Subcutaneous abdominal adipose tissue (tissue), 5 donors: Measurements from ENCODE around the gene NFIB.
A peak's percentile ranks its signal among the peaks of the same experiment; 100 is the strongest.

Experiments
- H3K27ac ChIP-seq: one replicate; pipeline ENCODE4 v1.7.0; 2013; ENCODE audit warnings: low read depth, mild to moderate bottlenecking, inconsistent platforms, low read length, moderate library complexity
- H3K27me3 ChIP-seq, 5 donors: one replicate each; pipeline ENCODE4 v1.7.0; 2013; ENCODE audit warnings: low read length in 5 of 5, inconsistent platforms in 1 of 5; ENCODE audit not compliant: control insufficient read depth in 5 of 5, insufficient read depth in 4 of 5
- H3K36me3 ChIP-seq, 5 donors: one replicate each; pipeline ENCODE4 v1.7.0; 2013; ENCODE audit warnings: low read length in 5 of 5; ENCODE audit not compliant: control insufficient read depth in 5 of 5, insufficient read depth in 5 of 5
- H3K4me1 ChIP-seq, 5 donors: one replicate each; pipeline ENCODE4 v1.7.0; 2013; ENCODE audit warnings: low read length in 5 of 5, mild to moderate bottlenecking in 3 of 5, moderate library complexity in 1 of 5; ENCODE audit not compliant: control insufficient read depth in 5 of 5, insufficient read depth in 5 of 5
- H3K4me3 ChIP-seq, 5 donors: one replicate each; pipeline ENCODE4 v1.7.0; 2013; ENCODE audit warnings: low read length in 5 of 5, low read depth in 1 of 5
- H3K9ac ChIP-seq, 5 donors: one replicate each; pipeline ENCODE4 v1.7.0; 2013; ENCODE audit warnings: low read length in 5 of 5, mild to moderate bottlenecking in 4 of 5, moderate library complexity in 3 of 5
- H3K9me3 ChIP-seq, 5 donors: one replicate each; pipeline ENCODE4 v1.7.0; 2013; ENCODE audit warnings: low read length in 5 of 5; ENCODE audit not compliant: control insufficient read depth in 5 of 5
- donor health status: healthy.
- donor health status: healthy.
- donor health status: healthy.
- donor health status: healthy.
- donor health status: healthy.

Gene NFIB

DNA sequence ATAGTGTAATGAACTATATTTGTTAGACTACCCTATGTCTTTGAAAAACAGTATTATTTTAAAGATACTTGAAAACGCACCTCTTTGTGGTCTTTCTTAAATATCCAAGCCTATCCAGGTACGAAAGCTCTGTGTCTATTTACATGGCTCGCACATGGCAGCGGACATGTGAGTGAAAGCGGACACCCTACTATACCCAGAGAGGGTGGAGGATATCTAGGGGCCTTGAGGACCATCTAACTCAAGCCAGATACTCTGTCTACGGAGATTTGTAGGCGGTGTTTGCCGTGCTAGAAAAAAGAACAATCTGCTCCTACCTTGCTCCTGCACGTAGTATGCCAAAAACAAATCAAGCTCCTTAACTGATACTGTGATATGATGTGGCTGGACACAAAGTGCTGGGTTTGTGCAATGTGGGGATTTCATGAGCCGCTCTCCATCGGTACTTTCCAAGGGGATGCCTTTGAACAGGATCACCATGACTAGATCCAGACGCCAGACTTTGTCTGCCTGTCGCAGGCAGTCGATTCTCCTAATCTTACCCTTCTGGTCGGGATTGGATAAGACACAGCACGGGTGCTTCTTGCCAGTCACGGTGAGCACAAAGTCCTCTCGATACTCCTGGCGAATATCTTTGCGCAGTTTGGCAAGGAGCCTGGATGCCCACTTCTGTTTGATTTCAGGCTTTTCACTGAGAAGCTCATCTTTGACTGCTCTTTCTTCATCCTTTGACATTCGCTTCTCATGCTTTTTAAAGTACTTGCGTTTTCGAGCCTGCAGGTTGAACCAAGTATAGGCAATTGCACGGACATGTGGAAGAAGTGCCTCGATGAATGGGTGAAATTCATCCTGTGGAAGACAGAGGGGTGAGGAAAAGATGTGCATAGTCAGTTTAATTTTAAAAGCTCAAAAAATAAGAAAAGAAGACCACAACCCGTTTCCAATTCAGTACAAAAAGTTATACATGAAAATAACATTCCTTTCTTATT lies 7.0 kb downstream of the NFIB start:
- Histone ChIP-seq H3K27me3 (no peaks in the 10 kb centered on the region), H3K9ac (peak overlapping the region in 1 of 5 donors; percentile 29), H3K4me1 (peaks cover 0 to 68% (median 59%) of the 10 kb centered on the region in 5 donors), H3K4me3 (peak overlapping the region; percentile 5 to 92 (median 40)), H3K36me3 (peaks cover 6 to 14% (median 8%) of the 10 kb centered on the region in 5 donors), H3K27ac (peak overlapping the region; percentile 99), H3K9me3 (no peaks in the 10 kb centered on the region)

DNA sequence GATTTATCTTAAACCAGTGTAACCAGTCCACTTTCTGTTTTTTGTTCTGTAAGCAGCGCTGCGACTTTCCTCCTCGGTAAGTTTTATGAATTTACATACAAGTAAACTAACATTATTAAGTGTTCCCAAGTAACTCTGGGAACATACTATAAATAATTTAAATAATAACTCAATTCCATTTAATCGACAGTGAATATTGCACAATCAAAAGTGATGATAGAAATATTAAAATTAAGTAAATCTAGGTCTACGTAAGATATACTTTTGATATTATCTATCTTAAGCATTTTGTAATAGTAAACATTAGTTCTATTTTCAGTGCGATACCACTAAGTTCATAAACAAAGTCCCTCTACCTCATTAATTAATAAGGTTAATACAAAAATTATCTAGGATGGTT lies 7.8 kb downstream of the NFIB start:
- H3K4me1 ChIP-seq = peaks cover 0 to 69% (median 64%) of the 10 kb centered on the region in 5 donors
- no peak overlapping the region for H3K9ac ChIP-seq
- peak overlapping the region; percentile 99 for H3K27ac ChIP-seq

DNA sequence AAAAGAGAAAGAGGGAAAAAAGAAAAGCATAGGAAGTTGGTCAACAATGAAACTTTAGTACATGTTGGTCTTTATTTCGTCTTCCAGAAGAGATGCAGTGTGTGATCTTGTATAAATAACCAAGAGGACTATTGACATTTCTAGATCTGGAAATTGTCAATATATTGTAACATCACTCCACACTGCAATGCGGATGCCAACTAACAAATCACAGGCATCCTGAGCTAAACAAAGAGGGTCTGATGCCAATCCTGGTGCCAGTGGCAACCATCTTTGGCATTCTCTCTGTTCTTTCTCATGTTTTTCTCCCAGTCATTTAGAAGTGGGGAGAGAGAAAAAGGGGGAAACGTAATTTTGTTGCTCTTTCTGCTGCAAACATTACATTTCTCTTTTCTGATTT lies 9.7 kb downstream of the NFIB start:
- Histone ChIP-seq H3K9ac (no peak overlapping the region), H3K4me1 (peaks cover 0 to 57% (median 55%) of the 10 kb centered on the region in 5 donors), H3K4me3 (no peak overlapping the region), H3K27me3 (no peaks in the 10 kb centered on the region), H3K9me3 (no peaks in the 10 kb centered on the region), H3K27ac (no peak overlapping the region), H3K36me3 (peaks cover 6 to 14% (median 8%) of the 10 kb centered on the region in 5 donors)

More for the DNA sequence above, 7.8 kb downstream of the NFIB start:
- Histone ChIP-seq H3K9me3 (no peaks in the 10 kb centered on the region), H3K27me3 (no peaks in the 10 kb centered on the region), H3K4me3 (no peak overlapping the region), H3K36me3 (peaks cover 6 to 14% (median 8%) of the 10 kb centered on the region in 5 donors)

DNA sequence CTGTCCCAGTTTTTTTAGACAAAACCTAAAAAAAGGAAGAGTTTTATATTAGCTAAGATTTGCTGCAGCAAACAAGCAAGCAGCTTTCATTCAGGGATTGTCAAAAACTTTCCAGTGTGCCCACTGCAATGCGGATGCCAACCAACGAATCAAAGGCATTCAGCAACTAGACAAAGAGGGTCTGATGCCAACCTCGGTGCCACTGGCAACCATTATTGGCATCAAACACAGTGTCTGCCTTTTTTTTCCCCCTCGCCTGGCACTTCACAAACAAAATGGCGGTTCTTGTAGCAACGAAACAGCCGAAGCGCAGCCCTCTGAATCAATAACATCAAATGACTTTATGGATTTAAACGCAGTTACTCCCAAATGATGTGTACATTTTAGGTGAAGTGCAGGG lies 10.4 kb downstream of the NFIB start:
- Histone ChIP-seq H3K27me3 (no peaks in the 10 kb centered on the region), H3K4me3 (no peak overlapping the region), H3K27ac (no peak overlapping the region), H3K4me1 (peaks cover 0 to 56% (median 53%) of the 10 kb centered on the region in 5 donors), H3K9me3 (no peaks in the 10 kb centered on the region), H3K9ac (no peak overlapping the region), H3K36me3 (peaks cover 6 to 14% (median 8%) of the 10 kb centered on the region in 5 donors)

DNA sequence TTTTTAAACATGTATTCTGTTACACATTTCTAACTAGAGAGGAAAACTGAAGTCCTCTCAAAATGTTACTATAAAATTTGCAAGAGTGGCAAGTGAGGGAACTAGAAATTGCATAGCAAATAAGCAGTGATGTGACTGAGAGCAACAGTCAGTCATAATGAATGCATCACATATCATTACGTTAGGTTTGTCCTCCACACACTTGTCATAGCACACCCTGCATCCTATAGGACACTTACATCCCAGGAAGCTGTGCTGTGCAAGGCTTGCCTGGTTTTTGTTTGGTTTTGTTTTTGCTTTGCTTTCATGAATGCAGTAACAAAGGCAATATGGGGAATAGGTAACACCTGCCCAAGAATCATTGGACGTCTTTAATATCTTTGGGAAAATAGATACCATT lies 10.8 kb downstream of the NFIB start:
- no peaks in the 10 kb centered on the region for H3K9me3 ChIP-seq
- H3K27ac ChIP-seq = no peak overlapping the region
- no peak overlapping the region for H3K4me3 ChIP-seq
- H3K36me3 ChIP-seq = peaks cover 6 to 14% (median 8%) of the 10 kb centered on the region in 5 donors
- no peaks in the 10 kb centered on the region for H3K27me3 ChIP-seq
- no peak overlapping the region for H3K9ac ChIP-seq
- H3K4me1 ChIP-seq = peaks cover 0 to 56% (median 53%) of the 10 kb centered on the region in 5 donors

DNA sequence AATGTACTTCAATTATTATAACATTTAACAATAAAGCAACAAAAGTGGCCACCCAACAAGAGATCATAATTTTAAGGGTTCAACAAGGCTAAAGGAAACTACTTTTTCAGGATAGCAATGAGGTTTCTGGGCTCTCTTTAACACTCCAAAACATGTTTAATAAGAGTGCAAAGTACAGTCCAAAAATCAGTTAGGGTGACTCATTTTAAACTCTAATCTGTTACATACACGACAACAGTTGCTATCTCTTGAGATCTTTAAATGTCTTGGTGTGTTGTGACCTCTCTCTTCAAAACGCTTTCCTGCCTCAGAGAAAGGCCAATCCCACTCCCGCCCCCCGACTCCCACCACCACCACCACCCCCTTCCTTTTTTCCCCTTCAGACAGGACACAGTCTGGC lies 11.5 kb downstream of the NFIB start:
- no peak overlapping the region for H3K4me3 ChIP-seq
- peak overlapping the region; percentile 6 for H3K27ac ChIP-seq
- H3K9me3 ChIP-seq = no peaks in the 10 kb centered on the region
- H3K9ac ChIP-seq = no peak overlapping the region
- H3K27me3 ChIP-seq = no peaks in the 10 kb centered on the region
- peaks cover 6 to 14% (median 8%) of the 10 kb centered on the region in 5 donors for H3K36me3 ChIP-seq
- H3K4me1 ChIP-seq = peaks cover 0 to 54% (median 51%) of the 10 kb centered on the region in 5 donors

DNA sequence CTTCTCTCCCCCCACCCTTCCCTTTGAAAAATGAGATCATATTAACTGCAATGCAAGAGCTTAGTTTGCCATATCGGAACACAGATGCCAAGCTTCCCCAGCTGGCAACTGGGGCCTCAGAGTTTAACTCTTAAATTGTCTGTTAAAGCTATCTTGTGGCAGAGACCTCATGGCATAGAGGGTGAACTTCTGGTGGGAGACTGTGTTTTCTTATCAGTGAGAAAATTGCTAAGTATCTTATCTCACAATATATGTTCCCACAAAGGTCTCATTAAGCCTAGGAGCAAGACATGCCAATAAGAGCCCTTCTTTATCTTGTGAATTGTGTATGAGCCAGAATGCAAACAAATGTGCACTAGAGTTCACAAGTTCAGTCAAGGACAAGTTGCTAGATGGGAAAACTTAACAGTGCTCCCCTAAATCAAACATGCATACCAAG lies 12.3 kb downstream of the NFIB start:
- Histone ChIP-seq H3K9ac (no peak overlapping the region), H3K4me3 (no peak overlapping the region), H3K27ac (peak overlapping the region; percentile 6), H3K27me3 (no peaks in the 10 kb centered on the region), H3K36me3 (peaks cover 2 to 8% (median 6%) of the 10 kb centered on the region in 5 donors), H3K4me1 (peaks cover 0 to 55% (median 46%) of the 10 kb centered on the region in 5 donors), H3K9me3 (no peaks in the 10 kb centered on the region)

DNA sequence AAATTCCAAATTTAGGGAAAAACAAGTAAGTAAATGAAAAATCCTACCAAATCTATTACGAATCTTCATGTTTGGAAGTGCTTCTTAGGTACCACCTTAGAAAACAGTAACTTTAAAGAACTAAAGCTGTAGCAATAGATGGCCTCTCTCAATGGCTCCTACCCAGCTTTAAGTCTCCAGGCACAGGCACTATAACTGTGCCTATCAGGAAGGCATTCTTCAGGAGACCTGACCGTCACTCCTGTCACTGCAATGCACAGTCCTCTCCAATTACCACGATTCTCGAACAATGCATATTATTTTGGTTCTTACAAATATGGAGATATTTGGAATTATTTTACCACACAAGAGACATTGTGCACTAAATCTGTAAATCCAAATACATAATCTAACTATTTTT lies 12.9 kb downstream of the NFIB start:
- Histone ChIP-seq H3K4me1 (peaks cover 0 to 53% (median 46%) of the 10 kb centered on the region in 5 donors), H3K4me3 (no peak overlapping the region), H3K27me3 (no peaks in the 10 kb centered on the region), H3K36me3 (peaks cover 0 to 7% (median 4%) of the 10 kb centered on the region in 5 donors), H3K9me3 (no peaks in the 10 kb centered on the region), H3K9ac (no peak overlapping the region), H3K27ac (no peak overlapping the region)

DNA sequence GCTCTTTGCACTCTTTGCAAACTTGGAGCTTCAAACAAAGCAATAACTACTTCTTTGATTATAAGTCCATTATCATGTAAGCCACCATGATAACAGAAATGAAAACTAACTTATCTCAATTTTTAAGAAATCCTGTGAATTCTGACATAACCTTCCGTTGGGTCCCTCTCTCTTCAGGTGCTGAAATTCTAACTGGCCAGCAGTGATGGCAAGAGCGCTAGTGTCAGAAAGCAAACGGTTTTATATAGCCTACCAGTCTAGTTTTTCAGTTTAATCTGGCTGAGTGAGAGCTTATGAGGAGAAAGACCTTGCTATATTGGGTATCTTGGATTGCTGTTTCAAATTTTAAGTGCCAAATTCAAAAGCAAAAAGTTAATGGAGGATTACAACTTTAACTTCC lies 13.4 kb downstream of the NFIB start:
- no peak overlapping the region for H3K9ac ChIP-seq
- H3K27me3 ChIP-seq = no peaks in the 10 kb centered on the region
- H3K36me3 ChIP-seq = peaks cover 0 to 7% (median 4%) of the 10 kb centered on the region in 5 donors
- H3K4me3 ChIP-seq = no peak overlapping the region
- H3K27ac ChIP-seq = peak overlapping the region; percentile 7
- no peaks in the 10 kb centered on the region for H3K9me3 ChIP-seq
- H3K4me1 ChIP-seq = peaks cover 0 to 53% (median 46%) of the 10 kb centered on the region in 5 donors

DNA sequence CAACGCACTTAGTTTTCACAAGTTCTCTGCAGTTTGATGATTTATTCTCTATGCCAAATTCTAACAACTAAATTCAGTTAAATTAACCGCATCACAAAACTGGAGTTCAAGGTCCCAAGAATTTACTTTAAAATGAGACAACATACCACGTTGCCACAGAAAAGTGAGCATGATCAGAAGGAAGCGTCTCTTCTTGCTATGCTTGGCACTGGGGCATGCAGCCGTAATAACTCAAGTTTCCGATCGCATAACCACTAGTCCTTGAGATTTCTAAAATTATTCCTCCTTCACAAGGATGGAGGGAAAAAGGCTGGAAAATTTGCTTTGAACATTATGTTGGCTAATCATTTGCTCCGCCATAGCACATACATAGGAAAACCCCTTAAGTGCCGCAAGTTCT lies 13.9 kb downstream of the NFIB start:
- H3K4me1 ChIP-seq = peaks cover 0 to 52% (median 43%) of the 10 kb centered on the region in 5 donors
- no peak overlapping the region for H3K27ac ChIP-seq
- no peaks in the 10 kb centered on the region for H3K9me3 ChIP-seq
- H3K4me3 ChIP-seq = no peak overlapping the region
- no peaks in the 10 kb centered on the region for H3K27me3 ChIP-seq
- no peak overlapping the region for H3K9ac ChIP-seq
- peaks cover 0 to 5% (median 4%) of the 10 kb centered on the region in 5 donors for H3K36me3 ChIP-seq
